ENCODE results near the gene IGF2BP2.

Gene IGF2BP2

GRCh38 chr3:185764163-185764979 is 60.5 kb downstream of the IGF2BP2 start:
- DNase-seq = peak; percentile 70

- DNase-seq = no peak
Observed at GRCh38 chr3:185763347-185764005, 61.4 kb downstream of the IGF2BP2 start.

GRCh38 chr3:185760550-185760949 is 64.3 kb downstream of the IGF2BP2 start:
- peak; percentile 21 for DNase-seq

- DNase-seq = no peak
Observed at GRCh38 chr3:185760088-185760487, 64.8 kb downstream of the IGF2BP2 start.

- DNase-seq = no peak
Observed at GRCh38 chr3:185759512-185759911, 65.3 kb downstream of the IGF2BP2 start.

GRCh38 chr3:185758912-185759311 is 65.9 kb downstream of the IGF2BP2 start:
- DNase-seq = no peak

- no peak for DNase-seq
Observed at GRCh38 chr3:185757176-185757575, 67.7 kb downstream of the IGF2BP2 start.

GRCh38 chr3:185756477-185756876 is 68.4 kb downstream of the IGF2BP2 start:
- DNase-seq = no peak

GRCh38 chr3:185754920-185755319 is 69.9 kb downstream of the IGF2BP2 start:
- DNase-seq = no peak

GRCh38 chr3:185753354-185753753 is 71.5 kb downstream of the IGF2BP2 start:
- no peak for DNase-seq

- DNase-seq = no peak
Observed at GRCh38 chr3:185750702-185751101, 74.1 kb downstream of the IGF2BP2 start.

GRCh38 chr3:185750015-185750414 is 74.8 kb downstream of the IGF2BP2 start:
- DNase-seq = no peak

GRCh38 chr3:185746470-185746869 is 78.4 kb downstream of the IGF2BP2 start:
- DNase-seq = no peak

- DNase-seq = peak; percentile 53
Observed at GRCh38 chr3:185744997-185745843, 79.6 kb downstream of the IGF2BP2 start.

GRCh38 chr3:185741586-185741985 is 83.3 kb downstream of the IGF2BP2 start:
- DNase-seq = no peak

- no peak for DNase-seq
Observed at GRCh38 chr3:185740133-185740532, 84.7 kb downstream of the IGF2BP2 start.

GRCh38 chr3:185739264-185739701 is 85.6 kb downstream of the IGF2BP2 start:
- DNase-seq = no peak

GRCh38 chr3:185737740-185738680 is 86.8 kb downstream of the IGF2BP2 start:
- no peak for DNase-seq

GRCh38 chr3:185737020-185737419 is 87.8 kb downstream of the IGF2BP2 start:
- no peak for DNase-seq

- DNase-seq = no peak
Observed at GRCh38 chr3:185734725-185735096, 90.1 kb downstream of the IGF2BP2 start.

GRCh38 chr3:185733980-185734724 is 90.7 kb downstream of the IGF2BP2 start:
- peak; percentile 72 for DNase-seq
